ENCODE measurements around the gene UBE2E2. TPM values are rescaled to one million over a fixed set of nuclear protein-coding genes. Genes with fewer than 3 reads are reported as not detected.

The UBE2E2 gene
- total and polyA plus RNA-seq, 2 donors (not counting 1 experiment from before 2014, with no cell fraction given): 16.0 to 45.0 TPM

- TF ChIP-seq EZH2 (IDR thresholded peaks at IDR 0.05; ENCODE audit: borderline replicate concordance, insufficient read depth, low read depth, low read length, poor library complexity, severe bottlenecking) (no peak), CTCF (IDR thresholded peaks at IDR 0.05) (no peak)
- no peak overlapping the region for H3K4me2 ChIP-seq (replicated peaks; ENCODE audit: low read depth, low read length, poor library complexity, severe bottlenecking)
- Mint-ChIP-seq H3K9me3 (ENCODE audit: insufficient read depth) (no peaks in the 10 kb centered on the region), H3K4me1 (peaks cover 20% of the 10 kb centered on the region), H3K4me3 (no peak overlapping the region), H3K27me3 (no peaks in the 10 kb centered on the region), H3K27ac (no peak overlapping the region)
- H3K4me3 ChIP-seq (ENCODE audit: control extremely low read depth in 1 of 5, extremely low read depth in 1 of 5, insufficient read depth in 1 of 5, low read depth in 2 of 5, low read length in 4 of 5): no peak overlapping the region
- no peaks in the 10 kb centered on the region for H4K20me1 ChIP-seq (ENCODE audit: control insufficient read depth, insufficient read depth, low read length, poor library complexity, severe bottlenecking)
- ATAC-seq (ENCODE audit: low read depth): no peak
- no peaks in the 10 kb centered on the region for H3K27me3 ChIP-seq (replicated peaks in 1 of 4; ENCODE audit: control extremely low read depth in 1 of 4, control insufficient read depth in 3 of 4, insufficient read depth in 4 of 4, low read length in 3 of 4)
- no peak overlapping the region for H3K27ac ChIP-seq (ENCODE audit: low read length in 2 of 2)
- no peak overlapping the region for H2AFZ ChIP-seq (ENCODE audit: insufficient read depth, low read depth, low read length, poor library complexity, severe bottlenecking)
- H3K79me2 ChIP-seq (ENCODE audit: control insufficient read depth, insufficient read depth, low read length): no peaks in the 10 kb centered on the region
- no peak for DNase-seq
- POLR2A ChIA-PET: interaction anchor here (0.6 kb wide), 1 partner anchor 407 kb away, joined by 10 read pairs; no protein-coding TSS in a partner anchor
- peaks cover 4 to 8% of the 10 kb centered on the region in 2 experiments for H3K36me3 ChIP-seq (replicated peaks in 1 of 2; ENCODE audit: control extremely low read depth in 1 of 2, control insufficient read depth in 1 of 2, extremely low read depth in 1 of 2, insufficient read depth in 2 of 2, low read length in 1 of 2)
- peaks cover 0 to 9% (median 0%) of the 10 kb centered on the region in 3 donors for H3K9me3 ChIP-seq (ENCODE audit: control extremely low read depth in 1 of 3, control insufficient read depth in 2 of 3, insufficient read depth in 1 of 3, low read length in 2 of 3)
- no peak overlapping the region for H3K9ac ChIP-seq (ENCODE audit: low read length)
- intact Hi-C loops (cut with micrococcal nuclease): no loop called here
- CTCF ChIA-PET: interaction anchor here (1.0 kb wide), 1 partner anchor 24 kb away, joined by 3 read pairs; no protein-coding TSS in a partner anchor
- WGBS (ENCODE audit: insufficient coverage): no CpG with 5 or more reads among the region's 5 CpGs
- H3K4me1 ChIP-seq (ENCODE audit: control insufficient read depth in 2 of 2, insufficient read depth in 2 of 2, low read length in 2 of 2): peaks cover 4 to 14% of the 10 kb centered on the region in 2 donors
Measured at GRCh38 chr3:23592961-23593931, 390.1 kb downstream of the UBE2E2 start.

GRCh38 chr3:23594066-23594465 is 390.9 kb downstream of the UBE2E2 start:
- no peak overlapping the region for H3K9ac ChIP-seq (ENCODE audit: low read length)
- H4K20me1 ChIP-seq (ENCODE audit: control insufficient read depth, insufficient read depth, low read length, poor library complexity, severe bottlenecking): no peaks in the 10 kb centered on the region
- ATAC-seq (ENCODE audit: low read depth): no peak
- H3K27me3 ChIP-seq (replicated peaks in 1 of 4; ENCODE audit: control extremely low read depth in 1 of 4, control insufficient read depth in 3 of 4, insufficient read depth in 4 of 4, low read length in 3 of 4): no peaks in the 10 kb centered on the region
- WGBS (ENCODE audit: insufficient coverage): 100% methylated on average over 1 of the region's 4 CpGs
- Mint-ChIP-seq H3K27ac (no peak overlapping the region), H3K27me3 (no peaks in the 10 kb centered on the region), H3K4me1 (peaks cover 20% of the 10 kb centered on the region), H3K9me3 (ENCODE audit: insufficient read depth) (no peaks in the 10 kb centered on the region), H3K4me3 (no peak overlapping the region)
- intact Hi-C loops (cut with micrococcal nuclease): no loop called here
- TF ChIP-seq EZH2 (IDR thresholded peaks at IDR 0.05; ENCODE audit: borderline replicate concordance, insufficient read depth, low read depth, low read length, poor library complexity, severe bottlenecking) (no peak), CTCF (IDR thresholded peaks at IDR 0.05) (no peak)
- peaks cover 0 to 9% (median 0%) of the 10 kb centered on the region in 3 donors for H3K9me3 ChIP-seq (ENCODE audit: control extremely low read depth in 1 of 3, control insufficient read depth in 2 of 3, insufficient read depth in 1 of 3, low read length in 2 of 3)
- ChIA-PET POLR2A (interaction anchor here (0.6 kb wide), 1 partner anchor 408 kb away, joined by 10 read pairs; no protein-coding TSS in a partner anchor), CTCF (interaction anchor here (1.0 kb wide), 1 partner anchor 23 kb away, joined by 3 read pairs; no protein-coding TSS in a partner anchor)
- no peak overlapping the region for H3K27ac ChIP-seq (ENCODE audit: low read length in 2 of 2)
- H3K36me3 ChIP-seq (replicated peaks in 1 of 2; ENCODE audit: control extremely low read depth in 1 of 2, control insufficient read depth in 1 of 2, extremely low read depth in 1 of 2, insufficient read depth in 2 of 2, low read length in 1 of 2): peaks cover 4% of the 10 kb centered on the region in 2 experiments
- no peak overlapping the region for H3K4me3 ChIP-seq (ENCODE audit: control extremely low read depth in 1 of 5, extremely low read depth in 1 of 5, insufficient read depth in 1 of 5, low read depth in 2 of 5, low read length in 4 of 5)
- no peak overlapping the region for H3K4me2 ChIP-seq (replicated peaks; ENCODE audit: low read depth, low read length, poor library complexity, severe bottlenecking)
- H3K79me2 ChIP-seq (ENCODE audit: control insufficient read depth, insufficient read depth, low read length): no peaks in the 10 kb centered on the region
- DNase-seq: no peak
- H2AFZ ChIP-seq (ENCODE audit: insufficient read depth, low read depth, low read length, poor library complexity, severe bottlenecking): no peak overlapping the region
- H3K4me1 ChIP-seq (ENCODE audit: control insufficient read depth in 2 of 2, insufficient read depth in 2 of 2, low read length in 2 of 2): peaks cover 4 to 14% of the 10 kb centered on the region in 2 donors

Measured in B cell (primary cell).